Measurements from ENCODE around the gene CLTB. TPM values are rescaled to one million over a fixed set of nuclear protein-coding genes. Genes with fewer than 3 reads are reported as not detected.

The CLTB gene
- total and polyA plus RNA-seq, 2 of the 13 experiments (the other 11 are each of a cell fraction or from before 2014, with no cell fraction given), result 23.3 to 33.8 TPM

DNA sequence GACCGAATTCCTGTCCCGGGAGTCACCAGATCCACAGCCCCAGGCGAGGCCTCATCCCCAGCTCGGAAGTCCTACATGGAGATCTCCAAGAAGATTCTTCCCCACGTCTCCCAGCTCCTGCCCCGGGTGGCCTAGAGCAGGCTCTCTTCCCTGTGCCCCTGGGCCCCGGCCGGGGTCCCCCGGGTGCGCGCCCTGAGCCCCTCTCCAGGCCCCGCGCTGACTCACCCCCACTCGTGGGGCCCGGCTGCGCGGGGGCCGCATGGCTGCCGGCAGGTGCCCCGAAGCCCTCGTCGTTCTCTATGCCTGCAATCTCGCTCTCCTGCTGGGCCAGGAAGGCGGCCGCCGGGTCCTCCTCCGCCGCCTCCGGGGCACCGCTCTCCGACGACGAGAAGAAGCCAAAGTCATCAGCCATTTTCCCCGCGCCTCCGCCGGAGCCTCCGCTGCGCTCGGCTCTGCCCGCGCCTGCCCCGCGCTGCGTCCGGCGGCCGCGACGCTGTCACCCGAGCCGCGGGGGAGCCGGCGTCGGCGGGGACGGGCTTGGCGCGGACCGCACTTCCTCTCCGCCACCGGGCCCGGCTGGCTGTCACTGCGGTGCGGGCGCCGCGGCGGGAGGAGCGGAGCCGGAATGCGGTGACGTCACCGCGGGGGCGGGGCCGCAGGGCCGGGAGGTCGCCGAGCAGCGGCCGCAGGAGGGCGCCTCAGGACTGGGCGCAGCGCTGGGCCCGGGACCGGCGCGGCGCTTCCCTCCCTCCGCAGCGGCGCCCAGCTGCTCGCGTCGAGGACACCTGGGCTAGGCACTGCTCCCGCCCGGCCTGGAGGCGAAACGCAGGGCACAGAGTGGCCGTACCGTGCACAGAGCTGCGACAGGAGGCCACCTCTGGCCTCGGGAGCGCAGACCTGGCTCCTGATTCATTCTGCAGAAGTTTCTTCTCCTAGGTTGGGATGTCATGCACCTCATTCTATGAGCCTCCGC lies at the start of gene CLTB (continued):
- TF ChIP-seq, protein P1, sequence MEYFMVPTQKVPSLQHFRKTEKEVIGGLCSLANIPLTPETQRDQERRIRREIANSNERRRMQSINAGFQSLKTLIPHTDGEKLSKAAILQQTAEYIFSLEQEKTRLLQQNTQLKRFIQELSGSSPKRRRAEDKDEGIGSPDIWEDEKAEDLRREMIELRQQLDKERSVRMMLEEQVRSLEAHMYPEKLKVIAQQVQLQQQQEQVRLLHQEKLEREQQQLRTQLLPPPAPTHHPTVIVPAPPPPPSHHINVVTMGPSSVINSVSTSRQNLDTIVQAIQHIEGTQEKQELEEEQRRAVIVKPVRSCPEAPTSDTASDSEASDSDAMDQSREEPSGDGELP (IDR thresholded peaks at IDR 0.05; ENCODE audit: borderline replicate concordance, low read depth), result peak; percentile 89
- TF ChIP-seq ZNF549 (CRISPR knock-in tag; IDR thresholded peaks at IDR 0.05) (no peak), KAT2B (IDR thresholded peaks at IDR 0.05; ENCODE audit: borderline replicate concordance, low read depth, low read length) (no peak), ZNF773 (CRISPR knock-in tag; IDR thresholded peaks at IDR 0.05; ENCODE audit: borderline replicate concordance) (no peak), BCL6 (CRISPR knock-in tag; IDR thresholded peaks at IDR 0.05) (no peak; the same call in 1 of the 2 replicates), MZF1 (CRISPR knock-in tag; IDR thresholded peaks at IDR 0.05; ENCODE audit: borderline replicate concordance) (no peak), MYNN (CRISPR knock-in tag; IDR thresholded peaks at IDR 0.05; ENCODE audit: low read depth) (no peak), ZNF850 (CRISPR knock-in tag; conservative IDR thresholded peaks at IDR 0.05) (peak; percentile 100), ZNF430 (CRISPR knock-in tag; IDR thresholded peaks at IDR 0.05) (0 out of 2 replicates have a peak, but pooled peaks have one; percentile 44), SIX4 (CRISPR knock-in tag; IDR thresholded peaks at IDR 0.05) (no peak; the same call in 1 of the 2 replicates), REL (CRISPR knock-in tag; conservative IDR thresholded peaks at IDR 0.05) (0 out of 2 replicates have a peak, but pooled peaks have one; percentile 34), ZMAT3 (CRISPR knock-in tag; conservative IDR thresholded peaks at IDR 0.05) (no peak)
- TF ChIP-seq, protein P2, sequence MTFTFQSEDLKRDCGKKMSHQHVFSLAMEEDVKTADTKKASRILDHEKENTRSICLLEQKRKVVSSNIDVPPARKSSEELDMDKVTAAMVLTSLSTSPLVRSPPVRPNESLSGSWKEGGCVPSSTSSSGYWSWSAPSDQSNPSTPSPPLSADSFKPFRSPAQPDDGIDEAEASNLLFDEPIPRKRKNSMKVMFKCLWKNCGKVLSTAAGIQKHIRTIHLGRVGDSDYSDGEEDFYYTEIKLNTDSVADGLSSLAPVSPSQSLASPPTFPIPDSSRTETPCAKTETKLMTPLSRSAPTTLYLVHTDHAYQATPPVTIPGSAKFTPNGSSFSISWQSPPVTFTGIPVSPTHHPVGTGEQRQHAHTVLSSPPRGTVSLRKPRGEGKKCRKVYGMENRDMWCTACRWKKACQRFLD (CRISPR knock-in tag; IDR thresholded peaks at IDR 0.05; ENCODE audit: borderline replicate concordance), result no peak
- TF ChIP-seq, protein P3, sequence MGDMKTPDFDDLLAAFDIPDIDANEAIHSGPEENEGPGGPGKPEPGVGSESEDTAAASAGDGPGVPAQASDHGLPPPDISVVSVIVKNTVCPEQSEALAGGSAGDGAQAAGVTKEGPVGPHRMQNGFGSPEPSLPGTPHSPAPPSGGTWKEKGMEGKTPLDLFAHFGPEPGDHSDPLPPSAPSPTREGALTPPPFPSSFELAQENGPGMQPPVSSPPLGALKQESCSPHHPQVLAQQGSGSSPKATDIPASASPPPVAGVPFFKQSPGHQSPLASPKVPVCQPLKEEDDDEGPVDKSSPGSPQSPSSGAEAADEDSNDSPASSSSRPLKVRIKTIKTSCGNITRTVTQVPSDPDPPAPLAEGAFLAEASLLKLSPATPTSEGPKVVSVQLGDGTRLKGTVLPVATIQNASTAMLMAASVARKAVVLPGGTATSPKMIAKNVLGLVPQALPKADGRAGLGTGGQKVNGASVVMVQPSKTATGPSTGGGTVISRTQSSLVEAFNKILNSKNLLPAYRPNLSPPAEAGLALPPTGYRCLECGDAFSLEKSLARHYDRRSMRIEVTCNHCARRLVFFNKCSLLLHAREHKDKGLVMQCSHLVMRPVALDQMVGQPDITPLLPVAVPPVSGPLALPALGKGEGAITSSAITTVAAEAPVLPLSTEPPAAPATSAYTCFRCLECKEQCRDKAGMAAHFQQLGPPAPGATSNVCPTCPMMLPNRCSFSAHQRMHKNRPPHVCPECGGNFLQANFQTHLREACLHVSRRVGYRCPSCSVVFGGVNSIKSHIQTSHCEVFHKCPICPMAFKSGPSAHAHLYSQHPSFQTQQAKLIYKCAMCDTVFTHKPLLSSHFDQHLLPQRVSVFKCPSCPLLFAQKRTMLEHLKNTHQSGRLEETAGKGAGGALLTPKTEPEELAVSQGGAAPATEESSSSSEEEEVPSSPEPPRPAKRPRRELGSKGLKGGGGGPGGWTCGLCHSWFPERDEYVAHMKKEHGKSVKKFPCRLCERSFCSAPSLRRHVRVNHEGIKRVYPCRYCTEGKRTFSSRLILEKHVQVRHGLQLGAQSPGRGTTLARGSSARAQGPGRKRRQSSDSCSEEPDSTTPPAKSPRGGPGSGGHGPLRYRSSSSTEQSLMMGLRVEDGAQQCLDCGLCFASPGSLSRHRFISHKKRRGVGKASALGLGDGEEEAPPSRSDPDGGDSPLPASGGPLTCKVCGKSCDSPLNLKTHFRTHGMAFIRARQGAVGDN (CRISPR knock-in tag; IDR thresholded peaks at IDR 0.05), result peak; percentile 90
- TF ChIP-seq, protein P4, sequence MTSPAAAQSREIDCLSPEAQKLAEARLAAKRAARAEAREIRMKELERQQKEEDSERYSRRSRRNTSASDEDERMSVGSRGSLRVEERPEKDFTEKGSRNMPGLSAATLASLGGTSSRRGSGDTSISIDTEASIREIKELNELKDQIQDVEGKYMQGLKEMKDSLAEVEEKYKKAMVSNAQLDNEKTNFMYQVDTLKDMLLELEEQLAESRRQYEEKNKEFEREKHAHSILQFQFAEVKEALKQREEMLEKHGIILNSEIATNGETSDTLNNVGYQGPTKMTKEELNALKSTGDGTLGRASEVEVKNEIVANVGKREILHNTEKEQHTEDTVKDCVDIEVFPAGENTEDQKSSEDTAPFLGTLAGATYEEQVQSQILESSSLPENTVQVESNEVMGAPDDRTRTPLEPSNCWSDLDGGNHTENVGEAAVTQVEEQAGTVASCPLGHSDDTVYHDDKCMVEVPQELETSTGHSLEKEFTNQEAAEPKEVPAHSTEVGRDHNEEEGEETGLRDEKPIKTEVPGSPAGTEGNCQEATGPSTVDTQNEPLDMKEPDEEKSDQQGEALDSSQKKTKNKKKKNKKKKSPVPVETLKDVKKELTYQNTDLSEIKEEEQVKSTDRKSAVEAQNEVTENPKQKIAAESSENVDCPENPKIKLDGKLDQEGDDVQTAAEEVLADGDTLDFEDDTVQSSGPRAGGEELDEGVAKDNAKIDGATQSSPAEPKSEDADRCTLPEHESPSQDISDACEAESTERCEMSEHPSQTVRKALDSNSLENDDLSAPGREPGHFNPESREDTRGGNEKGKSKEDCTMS (CRISPR knock-in tag; conservative IDR thresholded peaks at IDR 0.05), result no peak
- TF ChIP-seq, protein P5, sequence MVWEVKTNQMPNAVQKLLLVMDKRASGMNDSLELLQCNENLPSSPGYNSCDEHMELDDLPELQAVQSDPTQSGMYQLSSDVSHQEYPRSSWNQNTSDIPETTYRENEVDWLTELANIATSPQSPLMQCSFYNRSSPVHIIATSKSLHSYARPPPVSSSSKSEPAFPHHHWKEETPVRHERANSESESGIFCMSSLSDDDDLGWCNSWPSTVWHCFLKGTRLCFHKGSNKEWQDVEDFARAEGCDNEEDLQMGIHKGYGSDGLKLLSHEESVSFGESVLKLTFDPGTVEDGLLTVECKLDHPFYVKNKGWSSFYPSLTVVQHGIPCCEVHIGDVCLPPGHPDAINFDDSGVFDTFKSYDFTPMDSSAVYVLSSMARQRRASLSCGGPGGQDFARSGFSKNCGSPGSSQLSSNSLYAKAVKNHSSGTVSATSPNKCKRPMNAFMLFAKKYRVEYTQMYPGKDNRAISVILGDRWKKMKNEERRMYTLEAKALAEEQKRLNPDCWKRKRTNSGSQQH (CRISPR knock-in tag; IDR thresholded peaks at IDR 0.05; ENCODE audit: low read depth), result no peak
- TF ChIP-seq, protein P6, sequence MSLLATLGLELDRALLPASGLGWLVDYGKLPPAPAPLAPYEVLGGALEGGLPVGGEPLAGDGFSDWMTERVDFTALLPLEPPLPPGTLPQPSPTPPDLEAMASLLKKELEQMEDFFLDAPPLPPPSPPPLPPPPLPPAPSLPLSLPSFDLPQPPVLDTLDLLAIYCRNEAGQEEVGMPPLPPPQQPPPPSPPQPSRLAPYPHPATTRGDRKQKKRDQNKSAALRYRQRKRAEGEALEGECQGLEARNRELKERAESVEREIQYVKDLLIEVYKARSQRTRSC (CRISPR knock-in tag; IDR thresholded peaks at IDR 0.05; ENCODE audit: low read depth), result peak; percentile 39; the same call in 1 of the 2 replicates

Measured in HepG2 (cell line).